Fibroblast of skin of right quadriceps (primary cell): ENCODE data around the gene CABLES2.

Source experiments
- DNase-seq: peaks from one replicate; pipeline ENCODE4 v3.0.0-alpha.2; 2013

CABLES2 gene

GRCh38 chr20:62407221-62407992 is at the start of gene CABLES2:
CABLES2 (minus strand) TSS chr20:62407285; CDS start chr20:62407276, 9 bp downstream.
- DNase-seq, result peak; percentile 92

DNA sequence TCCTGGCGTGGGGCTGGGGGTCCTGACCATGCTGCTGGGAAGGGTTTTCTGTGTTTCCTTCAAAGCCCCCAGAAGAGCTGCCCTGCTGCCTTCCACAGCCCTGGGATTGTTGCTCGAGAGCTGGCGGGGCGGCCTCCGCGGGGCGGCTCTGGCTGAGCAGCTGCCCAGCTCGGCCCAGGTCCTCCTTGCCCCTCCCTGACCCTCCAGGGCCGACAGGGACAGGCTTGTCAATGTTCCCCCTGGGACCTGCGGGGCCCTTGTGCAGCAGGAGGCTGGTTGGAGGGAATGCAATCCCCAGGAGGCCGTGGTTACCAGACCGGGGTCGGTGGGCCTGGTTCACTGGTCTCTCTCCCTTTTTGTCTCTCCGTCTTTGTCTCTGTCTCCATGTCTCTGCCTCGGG is 48.8 kb upstream of the CABLES2 start:
- no peak for DNase-seq

DNA sequence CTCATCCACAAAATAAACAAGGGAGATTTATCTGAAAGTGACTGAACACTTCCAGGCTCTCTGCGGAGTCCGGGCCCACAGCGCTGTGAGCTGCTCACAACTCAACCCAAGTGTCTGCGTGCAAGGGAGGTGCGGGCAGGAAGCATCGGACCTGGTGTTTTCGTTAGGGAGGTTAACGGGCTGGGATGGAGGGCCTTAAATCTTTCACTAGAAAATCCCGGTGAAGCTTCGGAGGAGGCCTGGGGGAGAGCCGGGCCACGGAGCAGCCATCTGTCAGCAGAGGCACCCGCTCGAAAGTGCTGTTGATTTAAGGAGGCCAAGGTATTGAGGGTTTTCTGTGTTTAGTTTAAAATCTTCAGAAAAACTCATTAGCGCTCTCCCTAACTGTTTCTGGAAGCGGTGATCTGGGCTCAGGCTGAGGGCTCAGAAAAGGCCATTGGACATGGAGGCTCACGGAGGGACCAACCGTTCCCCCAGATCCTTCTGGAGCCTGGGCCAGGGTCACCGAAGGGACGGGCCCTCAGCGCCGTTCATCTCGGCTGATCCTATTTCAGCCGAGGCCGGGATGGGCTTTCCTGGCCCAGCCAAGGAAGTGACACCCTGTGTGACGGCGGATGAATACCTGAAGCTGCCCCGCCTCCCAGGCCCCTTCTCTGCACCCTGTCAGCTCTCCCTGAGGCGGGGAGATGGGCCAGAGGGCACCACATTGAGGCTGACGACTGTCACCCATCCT is 48.0 kb upstream of the CABLES2 start:
- DNase-seq, result no peak

DNA sequence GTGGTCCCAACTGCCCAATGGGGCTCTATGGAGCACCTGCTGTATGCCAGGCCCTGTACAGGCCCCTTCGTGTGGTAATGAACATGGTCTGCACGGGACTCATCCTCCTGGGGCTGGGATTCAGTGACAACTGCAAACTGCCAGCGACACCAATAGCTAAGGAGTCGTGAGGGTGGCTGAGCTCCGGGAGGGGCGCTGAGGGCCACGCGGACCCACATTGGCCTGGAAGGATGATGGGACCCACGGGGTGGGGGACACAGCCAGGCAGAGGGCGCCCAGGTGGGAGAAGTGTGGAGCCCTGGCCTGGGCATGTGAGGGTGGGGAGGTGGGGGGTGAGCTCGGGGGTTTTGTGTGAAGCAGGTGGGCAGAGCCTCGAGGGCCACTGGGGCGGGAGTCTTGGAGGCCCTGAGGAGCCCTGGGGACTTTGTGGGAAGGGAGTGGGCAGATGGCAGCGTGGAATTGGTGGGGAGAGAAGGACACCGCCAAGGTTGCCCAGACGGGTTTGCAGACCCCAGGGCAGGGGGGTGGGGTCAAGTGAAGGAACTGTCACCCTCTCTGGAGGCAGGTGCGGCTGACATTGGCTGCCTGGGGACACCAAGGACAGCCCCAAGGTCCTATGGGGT is 46.2 kb upstream of the CABLES2 start:
- DNase-seq, result no peak

DNA sequence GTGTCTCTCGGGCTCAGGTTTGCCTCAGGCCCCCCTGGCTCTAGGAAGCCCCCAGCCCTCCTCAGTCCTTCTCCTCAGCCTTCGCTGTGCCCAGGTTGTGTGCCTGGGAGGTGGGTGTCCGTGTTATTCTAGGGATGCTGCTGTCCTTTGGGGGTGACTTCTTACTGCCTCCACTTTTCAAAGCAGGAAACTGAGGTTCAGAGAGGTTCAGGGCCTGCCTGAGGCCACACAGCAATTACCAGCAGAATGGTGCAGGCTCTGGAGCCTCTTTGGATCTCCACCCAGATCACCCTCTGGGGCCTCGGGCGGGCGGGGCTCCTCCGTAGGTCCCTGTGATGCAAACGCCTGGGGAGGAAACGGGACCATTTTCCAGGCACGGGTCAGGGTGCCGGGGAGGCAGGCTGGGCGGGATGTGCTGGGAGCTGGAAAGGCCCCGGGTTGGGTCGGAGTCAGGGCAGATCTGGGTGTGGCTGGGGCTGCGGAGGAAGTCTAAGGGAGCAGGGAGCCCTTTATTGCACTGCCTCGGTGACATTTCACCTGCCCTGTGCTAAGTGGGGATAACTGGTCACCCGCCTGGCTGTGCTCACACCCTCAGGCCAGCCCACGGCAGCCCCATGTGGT is 45.5 kb upstream of the CABLES2 start:
- no peak for DNase-seq

DNA sequence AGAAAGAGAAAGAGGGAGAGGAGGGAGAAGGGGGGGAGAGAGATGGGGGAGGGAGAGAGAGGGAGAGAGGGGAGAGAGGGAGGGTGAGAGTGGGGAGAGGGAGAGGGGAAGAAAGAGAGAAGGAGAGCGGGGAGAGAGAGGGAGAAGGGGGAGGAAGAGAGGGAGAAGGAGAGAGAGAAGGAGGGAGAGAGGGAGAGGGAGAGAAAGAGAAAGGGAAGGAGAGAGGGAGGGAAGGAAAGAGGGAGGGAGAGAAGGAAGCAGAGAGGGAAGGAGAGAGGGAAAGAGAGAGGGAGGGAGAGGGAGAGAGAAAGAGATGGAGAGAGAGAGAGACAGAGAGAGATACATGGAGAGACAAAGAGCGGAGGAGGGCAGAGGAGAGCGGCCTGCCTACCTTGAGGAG is 44.9 kb upstream of the CABLES2 start:
- no peak for DNase-seq

- DNase-seq, result no peak
Observed at GRCh38 chr20:62451156-62451767, 44.2 kb upstream of the CABLES2 start.

GRCh38 chr20:62449951-62450691 is 43.0 kb upstream of the CABLES2 start:
- no peak for DNase-seq

DNA sequence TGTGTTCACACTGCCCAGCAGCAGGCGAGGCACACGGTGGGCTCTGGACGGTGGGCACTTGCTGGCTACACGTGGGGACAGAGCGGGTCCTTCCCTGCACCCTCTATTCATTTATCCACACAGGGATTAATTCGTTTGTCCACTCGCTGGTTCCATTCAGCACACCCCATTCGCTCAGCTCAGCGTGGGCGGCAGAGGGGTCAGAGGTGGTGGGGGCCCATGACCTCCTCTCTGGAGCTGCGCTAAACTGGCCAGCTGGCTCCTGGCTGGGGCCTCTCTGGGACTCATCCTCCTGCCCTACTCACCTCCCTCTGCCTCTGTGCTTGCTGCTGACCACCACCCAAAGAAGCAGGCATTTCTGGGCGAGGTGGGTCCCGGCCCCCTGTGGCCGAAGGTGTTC is 41.7 kb upstream of the CABLES2 start:
- no peak for DNase-seq

DNA sequence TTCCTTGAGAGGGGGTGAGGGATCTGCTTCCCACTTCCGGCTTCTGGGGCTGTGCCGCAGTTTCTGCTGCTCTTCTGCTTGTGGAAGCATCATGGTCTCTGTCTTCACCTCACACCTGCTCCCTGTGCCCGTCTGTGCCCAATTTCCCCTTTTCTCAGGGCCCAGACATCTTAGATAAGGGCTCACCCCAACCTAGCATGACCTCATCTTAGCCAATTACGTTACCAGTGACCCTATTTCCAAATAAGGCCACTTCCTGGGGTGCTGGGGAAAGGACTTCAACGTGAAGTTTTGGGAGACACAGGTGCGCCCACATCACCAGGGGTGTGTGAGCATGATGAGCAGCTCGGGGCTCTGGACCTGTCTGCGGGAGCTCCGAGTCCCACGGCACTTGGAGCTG is 41.0 kb upstream of the CABLES2 start:
- no peak for DNase-seq

DNA sequence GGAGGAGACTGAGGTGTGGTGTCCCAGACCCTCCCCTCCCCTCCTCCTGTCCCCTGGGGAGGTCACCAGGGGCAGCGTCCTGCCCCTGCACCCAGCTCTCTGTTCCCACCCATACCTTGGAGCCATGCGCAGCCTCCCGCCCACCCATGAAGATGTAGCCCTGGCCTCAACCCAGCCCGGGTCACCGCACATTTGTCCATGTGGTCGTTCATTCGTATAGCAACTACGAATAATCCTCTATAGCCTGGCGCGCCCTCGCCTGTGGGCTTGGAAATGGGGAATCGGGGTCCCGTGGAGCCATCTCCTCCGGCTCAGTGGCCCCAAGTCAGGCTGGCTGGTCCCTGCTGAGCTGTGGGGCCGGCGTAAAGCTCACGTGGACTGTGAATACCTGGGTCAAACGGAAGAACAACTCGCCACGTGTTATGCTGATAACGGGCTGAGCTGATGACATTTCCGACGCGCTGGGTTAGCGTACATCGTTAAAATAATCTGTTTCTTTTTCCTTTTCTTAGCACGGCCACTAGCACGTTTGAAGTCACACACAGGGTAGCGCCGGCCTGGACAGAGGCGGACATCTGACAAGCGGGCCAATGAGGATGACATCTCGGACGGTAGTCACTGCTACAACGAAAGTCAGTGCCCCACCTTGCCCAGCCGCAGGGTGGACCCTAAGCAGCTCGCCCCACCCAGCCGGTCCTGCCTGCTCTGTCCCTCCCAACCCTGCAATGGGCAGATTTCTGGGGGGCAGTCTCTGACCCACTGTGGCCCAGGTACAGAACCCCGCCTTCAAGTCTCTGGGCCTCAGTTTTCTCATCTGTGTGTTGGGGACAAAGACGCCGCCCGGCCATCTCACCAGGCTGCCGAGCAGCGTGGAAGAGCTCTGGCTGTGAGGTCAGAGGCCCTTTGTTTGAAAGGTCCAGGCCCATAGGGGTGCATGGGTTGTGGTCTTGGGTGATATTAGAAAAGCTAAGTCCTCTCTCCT is 40.1 kb upstream of the CABLES2 start:
- no peak for DNase-seq

DNA sequence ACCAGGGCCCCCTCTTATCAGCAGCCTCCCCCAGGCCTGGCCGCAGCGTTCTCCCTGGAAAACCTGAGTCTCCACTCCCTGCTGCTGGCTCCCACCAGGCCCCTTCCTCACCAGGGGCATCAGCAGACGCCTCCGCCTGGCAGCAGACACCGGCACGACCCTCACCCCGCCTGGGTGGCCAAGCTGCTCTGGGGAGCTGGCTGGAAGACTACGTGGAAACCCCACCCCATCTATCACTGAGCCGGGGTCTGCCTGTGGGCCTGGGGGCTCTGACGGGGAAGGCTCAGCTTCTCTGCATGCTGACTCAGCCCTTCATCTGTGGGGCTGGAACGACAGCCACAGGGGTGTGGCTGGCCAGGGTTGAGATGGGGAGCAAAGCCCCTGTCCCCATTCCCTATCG is 39.4 kb upstream of the CABLES2 start:
- no peak for DNase-seq

- no peak for DNase-seq
Observed at GRCh38 chr20:62445553-62446340, 38.7 kb upstream of the CABLES2 start.

DNA sequence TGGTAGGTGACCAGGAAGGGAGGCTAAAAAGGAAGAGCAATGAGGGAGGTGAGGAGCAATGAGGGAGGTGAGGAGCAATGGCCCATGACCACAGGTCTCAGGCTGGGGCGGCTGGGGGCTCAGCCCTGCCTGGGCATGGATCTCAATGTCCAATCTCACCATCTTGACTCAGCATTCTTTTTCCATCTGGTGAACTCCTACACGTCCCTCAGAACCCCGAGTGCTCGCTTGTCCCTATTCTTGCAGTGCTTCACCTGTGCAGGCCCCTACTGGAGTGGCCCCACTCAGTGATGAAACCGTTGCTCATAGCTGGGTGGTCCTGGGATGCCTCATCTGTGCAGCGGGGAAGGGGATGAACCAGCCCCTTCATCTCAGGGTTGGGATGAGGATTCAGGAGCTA is 37.2 kb upstream of the CABLES2 start:
- no peak for DNase-seq

DNA sequence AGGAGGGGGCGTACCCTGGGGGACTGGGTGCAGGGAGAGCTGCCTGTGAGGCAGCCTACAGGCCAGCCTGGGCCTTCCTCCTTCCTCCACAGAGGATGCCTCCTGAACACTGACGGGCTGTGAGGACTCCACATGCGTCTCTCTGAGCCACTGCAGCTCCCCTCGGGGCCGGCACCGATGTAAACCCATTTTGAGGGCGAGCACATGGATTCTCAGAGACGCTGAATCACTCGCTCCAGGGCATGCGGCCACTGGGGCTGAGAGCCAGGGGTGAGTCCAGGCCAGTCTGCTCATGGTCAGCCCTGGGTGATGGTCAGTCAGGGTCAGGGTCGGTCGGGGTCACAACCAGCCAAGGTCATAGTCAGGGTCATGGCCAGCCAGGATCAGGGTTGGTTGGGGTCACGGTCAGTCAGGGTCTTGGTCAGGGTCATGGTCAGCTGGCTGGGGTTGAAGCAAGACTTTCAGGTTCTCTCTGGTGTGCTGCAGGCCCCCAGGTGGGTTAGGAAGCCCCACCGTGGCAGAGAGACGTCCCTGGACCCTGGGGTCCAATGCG is 35.0 kb upstream of the CABLES2 start:
- DNase-seq, result no peak

DNA sequence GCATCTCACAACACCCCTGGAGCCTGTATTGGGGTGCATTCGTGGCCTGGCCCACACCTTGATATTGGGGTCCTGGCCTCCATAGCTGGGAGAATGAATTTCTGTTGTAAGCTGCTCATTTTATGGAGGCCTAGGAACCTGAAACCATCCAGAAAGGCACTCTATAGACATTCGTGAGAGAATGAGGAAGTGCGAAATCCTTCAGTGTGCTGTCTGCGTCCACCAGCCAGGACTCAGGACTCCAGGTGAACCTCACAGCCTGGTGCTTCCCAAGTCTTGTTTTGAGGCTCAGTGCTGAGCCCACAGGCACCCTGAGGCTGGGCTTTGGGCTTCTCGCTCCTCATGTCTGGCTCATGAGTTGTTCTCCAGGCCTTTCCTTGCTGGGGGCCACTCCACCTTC is 32.1 kb upstream of the CABLES2 start:
- DNase-seq, result no peak

- no peak for DNase-seq
Observed at GRCh38 chr20:62437927-62438326, 30.8 kb upstream of the CABLES2 start.

- no peak for DNase-seq
Observed at GRCh38 chr20:62437496-62437895, 30.4 kb upstream of the CABLES2 start.

GRCh38 chr20:62436692-62437091 is 29.6 kb upstream of the CABLES2 start:
- DNase-seq, result no peak
